H1 (cell line): ENCODE measurements around the gene SULF2. TPM values are rescaled to one million over a fixed set of nuclear protein-coding genes. Genes with fewer than 3 reads are reported as not detected.

Experiments used
- CTCF ChIA-PET: fragments of 300-600 bp; sonication (Branson Sonifier 250); formaldehyde crosslinking; loops from one replicate; lab custom pipeline; 2021; ENCODE audit not compliant: partially characterized antibody; lab: Charles Lee
- POLR2A ChIA-PET: fragments of 300-600 bp; sonication (Branson Sonifier 250); formaldehyde crosslinking; loops from one replicate; lab custom pipeline; 2021; ENCODE audit warnings: inconsistent platforms; ENCODE audit not compliant: partially characterized antibody; lab: Charles Lee
- DNase-seq, 2 experiments: peaks; one replicate each; pipeline versions ENCODE4 v3.0.0 to v3.0.0-alpha.2; 2010 to 2022; ENCODE audit warnings: low spot score in 2 of 2, low read depth in 1 of 2, mixed read lengths in 1 of 2
- FAIRE-seq: peaks from 2 replicates; lab custom pipeline; 2011; peaks lifted over from hg19 to GRCh38; lab: Jason Lieb, UNC
- H2AFZ ChIP-seq: 2 replicates; pipeline ENCODE4 v1.8.1; 2012; ENCODE audit warnings: low read length, inconsistent platforms
- H2AK5ac ChIP-seq: 2 replicates; pipeline ENCODE4 v1.6.1; 2013; ENCODE audit warnings: low read depth, low read length
- H2BK120ac ChIP-seq: replicated peaks from 2 replicates; pipeline ENCODE3; 2013; ENCODE audit warnings: low read depth, low read length, inconsistent platforms
- H2BK12ac ChIP-seq: 2 replicates; pipeline ENCODE4 v1.6.1; 2013; ENCODE audit warnings: low read depth, low read length
- H2BK15ac ChIP-seq: 2 replicates; pipeline ENCODE4 v1.6.1; 2013; ENCODE audit warnings: low read length
- H2BK20ac ChIP-seq: 2 replicates; pipeline ENCODE4 v1.6.1; 2013; ENCODE audit warnings: low read length
- H2BK5ac ChIP-seq: 2 replicates; pipeline ENCODE4 v1.6.1; 2013; ENCODE audit warnings: low read depth, low read length
- H3K14ac ChIP-seq: 2 replicates; pipeline ENCODE4 v1.6.1; 2013; ENCODE audit warnings: inconsistent platforms; ENCODE audit not compliant: insufficient read length
- H3K18ac ChIP-seq: 2 replicates; pipeline ENCODE4 v1.6.1; 2013; ENCODE audit warnings: low read length; ENCODE audit errors: extremely low read depth
- H3K23ac ChIP-seq: 2 replicates; pipeline ENCODE4 v1.6.1; 2013; ENCODE audit warnings: inconsistent platforms; ENCODE audit not compliant: insufficient read length
- H3K23me2 ChIP-seq: 2 replicates; pipeline ENCODE4 v1.6.1; 2013; ENCODE audit warnings: low read depth, low read length
- H3K27ac ChIP-seq: 2 replicates; pipeline ENCODE4 v1.6.1; 2011; ENCODE audit warnings: low read depth, low read length, inconsistent platforms
- H3K27me3 ChIP-seq, 4 experiments: replicated peaks in 1 of 4; 1 replicate in 1 of 4; 2 replicates in 3 of 4; pipeline versions ENCODE4 v1.6.1 to v1.8.1; 2011 to 2013; ENCODE audit warnings: low read length in 3 of 4, mild to moderate bottlenecking in 3 of 4, inconsistent platforms in 2 of 4, mixed read lengths in 2 of 4, moderate library complexity in 1 of 4; ENCODE audit not compliant: control insufficient read depth in 3 of 4, insufficient read depth in 3 of 4; ENCODE audit errors: extremely low read depth in 1 of 4
- H3K36me3 ChIP-seq, 4 experiments: 2 replicates each; pipeline versions ENCODE4 v1.6.1 to v1.8.1; 2011 to 2013; ENCODE audit warnings: mild to moderate bottlenecking in 4 of 4, low read length in 3 of 4, moderate library complexity in 2 of 4, control low read depth in 1 of 4, inconsistent platforms in 1 of 4; ENCODE audit not compliant: insufficient read depth in 4 of 4, control insufficient read depth in 2 of 4
- H3K4ac ChIP-seq: replicated peaks from 2 replicates; pipeline ENCODE3; 2013; ENCODE audit warnings: low read length, low read depth, mixed read lengths, inconsistent platforms; ENCODE audit not compliant: insufficient read length
- H3K4me1 ChIP-seq, 4 experiments: replicated peaks in 1 of 4; 1 replicate in 1 of 4; 2 replicates in 3 of 4; pipeline versions ENCODE4 v1.6.1 to v1.8.1; 2011 to 2013; ENCODE audit warnings: low read length in 3 of 4, inconsistent platforms in 2 of 4, mixed read lengths in 1 of 4; ENCODE audit not compliant: insufficient read depth in 4 of 4, control insufficient read depth in 3 of 4
- H3K4me2 ChIP-seq, 2 experiments: 2 replicates each; pipeline versions ENCODE4 v1.6.1 to v1.8.1; 2011 to 2013; ENCODE audit warnings: low read depth in 2 of 2, low read length in 2 of 2, control low read depth in 1 of 2, inconsistent platforms in 1 of 2, mild to moderate bottlenecking in 1 of 2; ENCODE audit not compliant: insufficient read depth in 1 of 2
- H3K4me3 ChIP-seq, 4 experiments: fragments of 200-600, 300-600 bp in 1 of 4; sonication (generic), shearing (Covaris generic), sonication (Bioruptor Twin) in 1 of 4; 2 replicates each; pipeline versions ENCODE4 v1.5.1 to v1.8.1; 2011 to 2016; ENCODE audit warnings: low read length in 4 of 4, low read depth in 3 of 4, control low read depth in 2 of 4, inconsistent platforms in 2 of 4, mild to moderate bottlenecking in 2 of 4, mixed read lengths in 1 of 4, moderate library complexity in 1 of 4; ENCODE audit not compliant: insufficient read depth in 2 of 4; ENCODE audit errors: extremely low read depth in 1 of 4
- H3K56ac ChIP-seq: replicated peaks from 2 replicates; pipeline ENCODE3; 2013; ENCODE audit warnings: low read depth, mild to moderate bottlenecking, mixed read lengths, low read length, inconsistent platforms; ENCODE audit not compliant: insufficient read length
- H3K79me1 ChIP-seq: 2 replicates; pipeline ENCODE4 v1.6.1; 2013; ENCODE audit warnings: low read depth, low read length, control low read depth
- H3K79me2 ChIP-seq, 2 experiments: 2 replicates each; pipeline versions ENCODE4 v1.6.1 to v1.8.1; 2012 to 2013; ENCODE audit warnings: low read length in 2 of 2, mild to moderate bottlenecking in 2 of 2, inconsistent platforms in 1 of 2; ENCODE audit not compliant: insufficient read depth in 2 of 2, control insufficient read depth in 1 of 2
- H3K9ac ChIP-seq, 4 experiments: replicated peaks in 1 of 4; 1 replicate in 1 of 4; 2 replicates in 3 of 4; pipeline versions ENCODE4 v1.6.1 to v1.8.1; 2011 to 2013; ENCODE audit warnings: low read depth in 3 of 4, low read length in 3 of 4, control low read depth in 2 of 4, mild to moderate bottlenecking in 2 of 4, moderate library complexity in 2 of 4, inconsistent platforms in 1 of 4; ENCODE audit errors: extremely low read depth in 1 of 4
- H3K9me3 ChIP-seq, 2 experiments: 2 replicates each; pipeline versions ENCODE4 v1.6.1 to v1.8.1; 2012 to 2013; ENCODE audit warnings: mild to moderate bottlenecking in 2 of 2, moderate library complexity in 2 of 2, control low read depth in 1 of 2, inconsistent platforms in 1 of 2, low read depth in 1 of 2, low read length in 1 of 2, mixed read lengths in 1 of 2; ENCODE audit not compliant: insufficient read depth in 2 of 2
- H4K20me1 ChIP-seq, 2 experiments: replicated peaks in 1 of 2; 2 replicates each; pipeline versions ENCODE3 to v1.8.1; 2011 to 2013; ENCODE audit warnings: inconsistent platforms in 2 of 2, low read length in 2 of 2, mild to moderate bottlenecking in 1 of 2; ENCODE audit not compliant: insufficient read depth in 2 of 2, control insufficient read depth in 1 of 2
- H4K5ac ChIP-seq: 2 replicates; pipeline ENCODE4 v1.6.1; 2013; ENCODE audit warnings: low read length, low read depth, mixed read lengths, inconsistent platforms; ENCODE audit not compliant: insufficient read length
- H4K8ac ChIP-seq: 2 replicates; pipeline ENCODE4 v1.8.0; 2013; ENCODE audit warnings: mild to moderate bottlenecking, moderate library complexity, low read length, inconsistent platforms; ENCODE audit not compliant: insufficient read depth; ENCODE audit errors: extremely low read depth
- H4K91ac ChIP-seq: replicated peaks from 2 replicates; pipeline ENCODE3; 2013; ENCODE audit warnings: low read length, mixed read lengths, inconsistent platforms; ENCODE audit not compliant: insufficient read length
- WGBS, 2 experiments: shearing (Covaris generic) in 1 of 2; methylation state at CpG; one replicate each; pipeline versions ENCODE4 v1.1.6 to v1.1.7; 2013 to 2015; ENCODE audit warnings: low lambda C conversion rate in 2 of 2, mixed read lengths in 2 of 2, inconsistent platforms in 1 of 2, low coverage in 1 of 2, missing lambda C conversion rate in 1 of 2; ENCODE audit not compliant: insufficient replicate concordance in 2 of 2, insufficient coverage in 1 of 2, insufficient read length in 1 of 2; ENCODE audit errors: extremely low coverage in 1 of 2, missing lambda C conversion rate in 1 of 2; 5-methylcytosine and 5-hydroxymethylcytosine counted together
- polyA plus RNA-seq, 7 experiments: library from polyadenylated mRNA; depleted of rRNA in 3 of 7; stranded (reverse) in 5 of 7; unstranded in 2 of 7; fragments of >200 nt in 5 of 7; fragments of 200-250 nt in 2 of 7; gene quantifications; 1 replicate in 5 of 7; 2 replicates in 1 of 7; 4 replicates in 1 of 7; pipeline versions ENCODE4 v1.2.1 to v1.2.3, GENCODE V29; 2011 to 2013; ENCODE audit warnings: missing spikeins in 2 of 7, mixed read lengths in 2 of 7
- total RNA-seq: library from RNA; stranded (reverse); fragmentation: NEBNext Ultra II Directional; extraction: Animal tissue kit (Norgen Biotek cat#: 25700); gene quantifications from 2 replicates; pipeline ENCODE4 v1.2.1, GENCODE V29; 2021
- TF ChIP-seq, protein P1 (sequence below): IDR thresholded peaks from 2 replicates; pipeline ENCODE4 v1.6.1; 2012; ENCODE audit warnings: low read length, inconsistent platforms

SULF2 gene
- total and polyA plus RNA-seq, 2 of the 8 experiments (the other 6 are each of a cell fraction or from before 2014, with no cell fraction given): 15.7 to 28.2 TPM

DNA sequence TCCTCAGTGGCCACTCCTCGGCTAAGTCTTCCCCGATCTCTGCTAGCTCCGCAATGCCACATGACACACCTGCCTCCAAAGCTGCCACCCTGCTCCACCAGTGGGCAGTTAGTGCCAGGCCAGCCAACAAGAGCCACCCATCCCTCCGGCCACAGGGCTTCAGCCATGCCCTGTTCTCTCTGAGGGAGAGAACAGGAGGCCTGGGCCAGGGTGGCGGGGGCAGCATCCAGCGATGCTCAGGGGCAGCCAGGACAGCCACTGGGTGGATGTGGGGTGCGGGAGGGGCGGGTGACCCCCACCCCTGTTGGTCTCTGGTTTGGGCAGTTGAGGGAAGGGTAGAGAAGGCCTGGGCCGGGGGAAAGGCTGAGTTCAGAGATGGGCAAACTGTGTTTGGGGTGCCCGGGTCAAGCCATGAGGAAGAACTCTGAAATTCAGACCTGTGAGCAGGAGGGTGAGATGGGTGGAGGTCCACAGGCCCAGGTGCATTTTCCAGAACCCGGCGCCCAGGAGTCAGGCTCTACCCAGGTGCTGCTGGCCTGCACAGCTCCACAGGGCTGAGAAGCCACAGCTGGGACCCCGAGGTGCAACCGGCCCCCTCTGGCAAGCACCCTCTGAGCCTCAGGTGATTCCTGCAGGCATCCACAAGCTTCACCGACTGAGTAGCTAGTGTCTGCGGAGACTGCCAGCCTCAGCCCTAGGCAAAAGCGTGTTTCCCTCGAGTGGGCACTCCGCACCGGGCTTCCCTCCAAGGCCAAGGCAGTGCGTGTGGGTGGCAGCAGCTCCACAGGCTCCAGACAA is 91.1 kb downstream of the SULF2 start:
- Histone ChIP-seq H3K36me3 (peaks cover 0 to 9% (median 3%) of the 10 kb centered on the region in 4 experiments; a peak in 3 of 8 replicates), H2AFZ (no peak overlapping the region), H3K4me1 (no peaks in the 10 kb centered on the region), H2BK20ac (no peak overlapping the region), H3K4ac (no peak overlapping the region), H3K4me3 (no peak overlapping the region), H2BK120ac (no peak overlapping the region), H3K14ac (no peak overlapping the region), H2BK15ac (no peak overlapping the region), H3K23ac (no peak overlapping the region), H3K27me3 (no peaks in the 10 kb centered on the region), H3K56ac (no peak overlapping the region), H4K91ac (no peak overlapping the region), H3K79me1 (no peaks in the 10 kb centered on the region), H2BK5ac (no peak overlapping the region), H2BK12ac (no peak overlapping the region), H3K9me3 (peaks cover 44% of the 10 kb centered on the region in 2 experiments), H2AK5ac (no peak overlapping the region), H3K79me2 (no peaks in the 10 kb centered on the region), H3K27ac (no peak overlapping the region), H3K4me2 (no peak overlapping the region), H3K18ac (no peak overlapping the region), H4K20me1 (no peaks in the 10 kb centered on the region), H4K8ac (no peak overlapping the region), H3K9ac (no peak overlapping the region), H4K5ac (no peak overlapping the region), H3K23me2 (no peaks in the 10 kb centered on the region)
- DNase-seq (no peak), FAIRE-seq (no peak)
- TF ChIP-seq, protein P1, sequence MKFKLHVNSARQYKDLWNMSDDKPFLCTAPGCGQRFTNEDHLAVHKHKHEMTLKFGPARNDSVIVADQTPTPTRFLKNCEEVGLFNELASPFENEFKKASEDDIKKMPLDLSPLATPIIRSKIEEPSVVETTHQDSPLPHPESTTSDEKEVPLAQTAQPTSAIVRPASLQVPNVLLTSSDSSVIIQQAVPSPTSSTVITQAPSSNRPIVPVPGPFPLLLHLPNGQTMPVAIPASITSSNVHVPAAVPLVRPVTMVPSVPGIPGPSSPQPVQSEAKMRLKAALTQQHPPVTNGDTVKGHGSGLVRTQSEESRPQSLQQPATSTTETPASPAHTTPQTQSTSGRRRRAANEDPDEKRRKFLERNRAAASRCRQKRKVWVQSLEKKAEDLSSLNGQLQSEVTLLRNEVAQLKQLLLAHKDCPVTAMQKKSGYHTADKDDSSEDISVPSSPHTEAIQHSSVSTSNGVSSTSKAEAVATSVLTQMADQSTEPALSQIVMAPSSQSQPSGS: no peak
- POLR2A ChIA-PET: interaction anchor here (1.1 kb wide), 1 partner anchor 15 kb away, joined by 4 read pairs; no protein-coding TSS in a partner anchor
- CTCF ChIA-PET: interaction anchor here (0.6 to 1.8 kb wide), 5 partner anchors 13 to 927 kb away, joined by 3 to 6 read pairs (median 4); no protein-coding TSS in a partner anchor
- 95% methylated on average over 19 of the region's 21 CpGs; no CpG with 5 or more reads in 1 of the 2 experiments for WGBS, 2 experiments
